ENCODE results near the gene MIF. TPM values are rescaled to one million over a fixed set of nuclear protein-coding genes. Genes with fewer than 3 reads are reported as not detected.

Gene MIF
- total and polyA plus RNA-seq, 2 donors (not counting 3 experiments of a cell fraction or from before 2014, with no cell fraction given) = 529 to 674 TPM

DNA sequence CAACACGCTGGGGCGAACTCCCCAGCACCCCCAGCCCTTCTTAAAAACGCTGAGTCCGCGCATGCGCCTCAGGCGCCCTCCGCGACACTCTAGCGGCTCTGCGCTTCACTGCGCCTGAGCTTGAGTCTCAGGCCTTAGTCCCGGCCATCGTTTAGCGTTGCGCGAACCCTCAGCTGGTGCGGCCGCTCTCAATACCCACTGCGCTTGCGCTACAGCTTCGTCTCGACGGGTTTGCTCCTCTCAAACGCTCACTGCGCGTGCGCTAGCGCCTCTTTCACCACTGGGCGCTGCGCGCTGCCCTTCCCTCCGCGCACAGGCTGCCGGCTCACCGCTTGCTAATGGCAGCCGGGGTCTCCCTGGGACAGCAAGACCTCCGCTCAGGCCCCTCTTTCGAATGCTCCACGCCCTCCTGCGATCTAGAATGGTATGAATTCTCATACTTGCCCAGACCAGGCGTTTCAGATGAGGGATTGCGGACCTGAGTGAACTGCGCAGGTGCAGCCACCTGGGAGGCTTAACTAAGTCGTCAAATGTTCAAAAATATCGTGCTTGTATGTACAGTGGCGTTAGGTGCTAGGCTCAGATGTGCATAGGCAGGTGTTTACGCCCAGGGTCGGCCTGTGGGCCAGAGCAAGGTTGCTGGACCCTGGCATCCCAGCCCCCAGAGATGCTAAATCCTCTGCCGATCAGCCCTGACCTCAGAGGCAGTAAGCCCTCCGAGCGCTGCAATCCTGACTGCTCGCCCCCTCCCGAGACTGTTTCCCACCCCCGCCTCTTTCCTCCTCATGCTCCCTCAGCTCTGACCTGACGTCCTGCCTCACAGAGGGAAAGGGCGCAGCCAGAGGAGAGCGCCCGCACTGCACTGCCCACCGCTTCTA lies 36.3 kb upstream of the MIF start, which contains the start of gene SLC2A11:
Gene SLC2A11, plus strand, starts transcription at position 270 of the 878 bp plus-strand sequence. Its CDS starts 125 bp downstream, at position 395.
- FAIRE-seq = peak; percentile 98
- no peaks in the 10 kb centered on the region for H3K9me1 ChIP-seq (replicated peaks; ENCODE audit: control insufficient read depth, extremely low read depth, insufficient read depth, low read length)
- H2AFZ ChIP-seq (ENCODE audit: low read depth, low read length) = peak within 1 kb of the TSS; percentile 98
- dilution Hi-C loops (cut with MboI; ENCODE audit: extremely low pct_ligation_motif_present, low sequenced_read_pairs) (no loop called here), intact Hi-C loops (cut with micrococcal nuclease) (no loop called here)
- H3K27ac ChIP-seq (ENCODE audit: insufficient read depth, low read depth, low read length) = no peak within 1 kb of the TSS
- no peaks in the 10 kb centered on the region for H4K20me1 ChIP-seq (replicated peaks; ENCODE audit: control insufficient read depth, extremely low read depth, insufficient read depth, low read length)
- H3K4me1 ChIP-seq (ENCODE audit: control insufficient read depth, extremely low read depth, insufficient read depth, low read length) = peaks cover 15% of the 10 kb centered on the region
- peak; percentile 66 for TF ChIP-seq POLR2AphosphoS5 (IDR thresholded peaks at IDR 0.05; ENCODE audit: insufficient read depth, low read depth, low read length)
- TF ChIP-seq CTCF (IDR thresholded peaks at IDR 0.05; ENCODE audit: extremely low read depth in 1 of 2, insufficient read depth in 1 of 2, low read depth in 1 of 2, low read length in 2 of 2) = peak in 1 of 2 donors; percentile 32
- peak; percentile 76 for TF ChIP-seq POLR2A (IDR thresholded peaks at IDR 0.05; ENCODE audit: low read depth, low read length)
- TF ChIP-seq, protein P1, sequence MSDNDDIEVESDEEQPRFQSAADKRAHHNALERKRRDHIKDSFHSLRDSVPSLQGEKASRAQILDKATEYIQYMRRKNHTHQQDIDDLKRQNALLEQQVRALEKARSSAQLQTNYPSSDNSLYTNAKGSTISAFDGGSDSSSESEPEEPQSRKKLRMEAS (IDR thresholded peaks at IDR 0.05; ENCODE audit: insufficient read depth, insufficient read length) = no peak
- no peak for TF ChIP-seq GATA2 (IDR thresholded peaks at IDR 0.05; ENCODE audit: insufficient read depth, insufficient read length, low read depth, low read length)
- TF ChIP-seq MYC (IDR thresholded peaks at IDR 0.05; ENCODE audit: low read depth, low read length) = no peak
- TF ChIP-seq EZH2 (IDR thresholded peaks at IDR 0.05; ENCODE audit: borderline replicate concordance, low read depth, low read length, severe bottlenecking) = no peak
- no peak for TF ChIP-seq FOS (IDR thresholded peaks at IDR 0.05; ENCODE audit: borderline replicate concordance, insufficient read depth, low read length)
- TF ChIP-seq JUN (IDR thresholded peaks at IDR 0.05; ENCODE audit: borderline replicate concordance, insufficient read depth, insufficient read length, low read depth) = no peak
- peak within 1 kb of the TSS; percentile 60 for H3K9ac ChIP-seq (replicated peaks; ENCODE audit: extremely low read depth, insufficient read depth, low read length)
- peak within 1 kb of the TSS; percentile 64 to 83 (median 65) for H3K4me3 ChIP-seq (replicated peaks in 1 of 3; ENCODE audit: insufficient read depth in 1 of 3, low read depth in 1 of 3, low read length in 3 of 3)
- ChIA-PET CTCF (interaction anchor here (0.6 to 2.9 kb wide), 24 partner anchors 8 to 649 kb away, joined by 3 to 71 read pairs (median 4); partner anchors contain the start of genes MIF and SMARCB1), POLR2A (interaction anchor here (0.6 to 1.6 kb wide), 4 partner anchors 30 to 338 kb away, joined by 3 to 5 read pairs (median 4); partner anchors contain the start of gene MIF)
- BruUV-seq (replicated peaks) = no TSS peak
- H3K4me2 ChIP-seq (ENCODE audit: insufficient read depth, low read length) = peak within 1 kb of the TSS; percentile 96
- no peaks in the 10 kb centered on the region for H3K9me3 ChIP-seq (replicated peaks; ENCODE audit: control insufficient read depth, insufficient read depth, low read length)
- no peaks in the 10 kb centered on the region for H3K36me3 ChIP-seq (ENCODE audit: control insufficient read depth in 2 of 2, extremely low read depth in 1 of 2, insufficient read depth in 2 of 2, low read length in 2 of 2)
- H3K27me3 ChIP-seq (ENCODE audit: control insufficient read depth in 2 of 2, insufficient read depth in 2 of 2, low read length in 2 of 2) = no peaks in the 10 kb centered on the region
- H3K79me2 ChIP-seq (ENCODE audit: control insufficient read depth, insufficient read depth, low read length) = no peaks in the 10 kb centered on the region
- DNase-seq (ENCODE audit: low read depth, low spot score) = peak; percentile 98
